WTC11 (cell line): ENCODE results near the gene TRAF3IP3.

Experiments used
- CREM ChIP-seq: sonication (generic); formaldehyde crosslinking; IDR thresholded peaks from 2 replicates; pipeline ENCODE4 v1.8.1; 2022; ENCODE audit warnings: mild to moderate bottlenecking, missing genetic modification reagents, moderate library complexity
- E2F5 ChIP-seq: sonication (generic); formaldehyde crosslinking; IDR thresholded peaks from 2 replicates; pipeline ENCODE4 v1.8.1; 2022; ENCODE audit warnings: mild to moderate bottlenecking, moderate library complexity, missing genetic modification reagents
- ELF4 ChIP-seq: sonication (generic); formaldehyde crosslinking; IDR thresholded peaks from 2 replicates; pipeline ENCODE4 v1.8.1; 2022; ENCODE audit warnings: low read depth, mild to moderate bottlenecking, moderate library complexity, missing genetic modification reagents
- NR1H2 ChIP-seq: sonication (generic); formaldehyde crosslinking; IDR thresholded peaks from 2 replicates; pipeline ENCODE4 v1.9.0; 2021; ENCODE audit warnings: mild to moderate bottlenecking, moderate library complexity, missing genetic modification reagents
- TCF7 ChIP-seq: sonication (generic); formaldehyde crosslinking; IDR thresholded peaks from 2 replicates; pipeline ENCODE4 v1.8.0; 2022; ENCODE audit warnings: mild to moderate bottlenecking, low read depth, missing genetic modification reagents, moderate library complexity
- TF ChIP-seq, protein P1 (sequence below): fragments of 200-600 bp; IDR thresholded peaks from 2 replicates; pipeline ENCODE4 v1.8.0; 2022; ENCODE audit warnings: antibody characterized with exemption
- TF ChIP-seq, protein P2 (sequence below): sonication (generic); formaldehyde crosslinking; IDR thresholded peaks from 2 replicates; pipeline ENCODE4 v1.8.1; 2022; ENCODE audit warnings: low read depth, missing genetic modification reagents, borderline replicate concordance
- TF ChIP-seq, protein P3 (sequence below): sonication (generic); formaldehyde crosslinking; IDR thresholded peaks from 2 replicates; pipeline ENCODE4 v1.8.0; 2022; ENCODE audit warnings: mild to moderate bottlenecking, missing genetic modification reagents

GRCh38 chr1:209756615-209757445 is 977 bp downstream of the TRAF3IP3 start:
- TF ChIP-seq, protein P1, sequence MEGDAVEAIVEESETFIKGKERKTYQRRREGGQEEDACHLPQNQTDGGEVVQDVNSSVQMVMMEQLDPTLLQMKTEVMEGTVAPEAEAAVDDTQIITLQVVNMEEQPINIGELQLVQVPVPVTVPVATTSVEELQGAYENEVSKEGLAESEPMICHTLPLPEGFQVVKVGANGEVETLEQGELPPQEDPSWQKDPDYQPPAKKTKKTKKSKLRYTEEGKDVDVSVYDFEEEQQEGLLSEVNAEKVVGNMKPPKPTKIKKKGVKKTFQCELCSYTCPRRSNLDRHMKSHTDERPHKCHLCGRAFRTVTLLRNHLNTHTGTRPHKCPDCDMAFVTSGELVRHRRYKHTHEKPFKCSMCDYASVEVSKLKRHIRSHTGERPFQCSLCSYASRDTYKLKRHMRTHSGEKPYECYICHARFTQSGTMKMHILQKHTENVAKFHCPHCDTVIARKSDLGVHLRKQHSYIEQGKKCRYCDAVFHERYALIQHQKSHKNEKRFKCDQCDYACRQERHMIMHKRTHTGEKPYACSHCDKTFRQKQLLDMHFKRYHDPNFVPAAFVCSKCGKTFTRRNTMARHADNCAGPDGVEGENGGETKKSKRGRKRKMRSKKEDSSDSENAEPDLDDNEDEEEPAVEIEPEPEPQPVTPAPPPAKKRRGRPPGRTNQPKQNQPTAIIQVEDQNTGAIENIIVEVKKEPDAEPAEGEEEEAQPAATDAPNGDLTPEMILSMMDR = no peak
- TF ChIP-seq CREM (CRISPR knock-in tag) (no peak), TCF7 (CRISPR knock-in tag) (no peak), NR1H2 (CRISPR knock-in tag) (no peak), ELF4 (CRISPR knock-in tag) (no peak), E2F5 (CRISPR knock-in tag) (no peak)
- TF ChIP-seq, protein P2, sequence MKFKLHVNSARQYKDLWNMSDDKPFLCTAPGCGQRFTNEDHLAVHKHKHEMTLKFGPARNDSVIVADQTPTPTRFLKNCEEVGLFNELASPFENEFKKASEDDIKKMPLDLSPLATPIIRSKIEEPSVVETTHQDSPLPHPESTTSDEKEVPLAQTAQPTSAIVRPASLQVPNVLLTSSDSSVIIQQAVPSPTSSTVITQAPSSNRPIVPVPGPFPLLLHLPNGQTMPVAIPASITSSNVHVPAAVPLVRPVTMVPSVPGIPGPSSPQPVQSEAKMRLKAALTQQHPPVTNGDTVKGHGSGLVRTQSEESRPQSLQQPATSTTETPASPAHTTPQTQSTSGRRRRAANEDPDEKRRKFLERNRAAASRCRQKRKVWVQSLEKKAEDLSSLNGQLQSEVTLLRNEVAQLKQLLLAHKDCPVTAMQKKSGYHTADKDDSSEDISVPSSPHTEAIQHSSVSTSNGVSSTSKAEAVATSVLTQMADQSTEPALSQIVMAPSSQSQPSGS (CRISPR knock-in tag) = no peak
- TF ChIP-seq, protein P3, sequence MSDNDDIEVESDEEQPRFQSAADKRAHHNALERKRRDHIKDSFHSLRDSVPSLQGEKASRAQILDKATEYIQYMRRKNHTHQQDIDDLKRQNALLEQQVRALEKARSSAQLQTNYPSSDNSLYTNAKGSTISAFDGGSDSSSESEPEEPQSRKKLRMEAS (CRISPR knock-in tag) = no peak
